Hepatocyte (in vitro differentiated cells): ENCODE results near the gene POLR3B.

Source experiments
- EZH2 ChIP-seq: fragments of 200-600 bp; sonication (generic); IDR thresholded peaks from 2 replicates; pipeline ENCODE4 v1.6.1; 2016; ENCODE audit warnings: antibody characterized with exemption, mild to moderate bottlenecking, borderline replicate concordance
- EZH2phosphoT487 ChIP-seq: fragments of 200-600 bp; sonication (generic); IDR thresholded peaks from one replicate; pipeline ENCODE4 v1.6.1; 2018; ENCODE audit warnings: antibody characterized with exemption, mild to moderate bottlenecking, low read depth, moderate library complexity; ENCODE audit not compliant: unreplicated experiment, severe bottlenecking
- TF ChIP-seq, protein P1 (sequence below): fragments of 200-600 bp; sonication (generic); IDR thresholded peaks from 2 replicates; pipeline ENCODE4 v1.5.1; 2016; ENCODE audit warnings: antibody characterized with exemption, mild to moderate bottlenecking; ENCODE audit not compliant: poor library complexity

DNA sequence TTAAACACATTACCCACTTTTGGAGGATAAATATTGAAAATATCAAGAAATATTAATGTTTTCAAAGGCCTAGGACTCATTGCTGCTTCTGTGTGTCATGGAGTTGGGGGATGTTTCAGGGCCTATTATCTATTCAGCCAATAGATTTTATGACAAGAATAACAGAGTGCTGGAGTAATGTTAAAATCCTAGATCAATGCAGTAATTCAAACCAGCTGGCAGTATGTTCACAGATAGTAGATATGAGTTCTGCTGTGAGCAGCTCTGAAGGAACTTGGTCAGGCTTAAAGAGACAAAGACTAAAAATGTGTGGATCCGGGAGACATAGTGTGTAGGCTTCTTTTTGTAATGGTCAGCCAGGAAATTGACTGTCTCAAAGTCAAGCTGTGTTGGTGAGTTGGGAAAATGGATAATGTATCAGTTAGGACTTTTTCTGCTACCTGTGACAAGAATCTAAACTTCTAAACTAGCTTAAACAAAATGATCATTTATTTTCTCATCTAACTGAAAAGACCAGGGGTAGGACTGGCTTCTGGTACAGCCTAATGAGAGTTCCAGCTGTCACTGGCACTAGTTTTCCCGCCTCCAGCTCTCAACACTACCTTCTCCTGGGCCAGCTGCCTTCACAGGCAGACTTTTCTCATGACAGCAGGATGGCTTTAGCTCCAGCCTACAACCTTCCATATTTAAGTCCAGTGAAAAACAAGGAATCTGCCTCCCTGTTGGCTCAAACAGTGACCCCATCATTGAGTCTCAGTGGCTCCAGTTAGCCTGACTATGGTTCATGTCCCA, 16.3 kb upstream of the POLR3B start:
- TF ChIP-seq, protein P1, sequence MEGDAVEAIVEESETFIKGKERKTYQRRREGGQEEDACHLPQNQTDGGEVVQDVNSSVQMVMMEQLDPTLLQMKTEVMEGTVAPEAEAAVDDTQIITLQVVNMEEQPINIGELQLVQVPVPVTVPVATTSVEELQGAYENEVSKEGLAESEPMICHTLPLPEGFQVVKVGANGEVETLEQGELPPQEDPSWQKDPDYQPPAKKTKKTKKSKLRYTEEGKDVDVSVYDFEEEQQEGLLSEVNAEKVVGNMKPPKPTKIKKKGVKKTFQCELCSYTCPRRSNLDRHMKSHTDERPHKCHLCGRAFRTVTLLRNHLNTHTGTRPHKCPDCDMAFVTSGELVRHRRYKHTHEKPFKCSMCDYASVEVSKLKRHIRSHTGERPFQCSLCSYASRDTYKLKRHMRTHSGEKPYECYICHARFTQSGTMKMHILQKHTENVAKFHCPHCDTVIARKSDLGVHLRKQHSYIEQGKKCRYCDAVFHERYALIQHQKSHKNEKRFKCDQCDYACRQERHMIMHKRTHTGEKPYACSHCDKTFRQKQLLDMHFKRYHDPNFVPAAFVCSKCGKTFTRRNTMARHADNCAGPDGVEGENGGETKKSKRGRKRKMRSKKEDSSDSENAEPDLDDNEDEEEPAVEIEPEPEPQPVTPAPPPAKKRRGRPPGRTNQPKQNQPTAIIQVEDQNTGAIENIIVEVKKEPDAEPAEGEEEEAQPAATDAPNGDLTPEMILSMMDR, result no peak
- TF ChIP-seq EZH2, result no peak
- no peak for TF ChIP-seq EZH2phosphoT487
